Activated CD4-positive, alpha-beta T cell treated with anti-CD3 and anti-CD28 coated beads for 1 hour (primary cell): ENCODE measurements around the gene TSFM.

Experiments
- DNase-seq: peaks from one replicate; pipeline ENCODE4 v3.0.0-alpha.2; 2020

The TSFM gene

GRCh38 chr12:57782608-57783465, at the start of gene TSFM:
TSFM (plus strand) TSS chr12:57782787; CDS start chr12:57782802, 15 bp downstream.
- peak; percentile 93 for DNase-seq

- DNase-seq: no peak
Measured at GRCh38 chr12:57733928-57734327, 48.7 kb upstream of the TSFM start.

DNA sequence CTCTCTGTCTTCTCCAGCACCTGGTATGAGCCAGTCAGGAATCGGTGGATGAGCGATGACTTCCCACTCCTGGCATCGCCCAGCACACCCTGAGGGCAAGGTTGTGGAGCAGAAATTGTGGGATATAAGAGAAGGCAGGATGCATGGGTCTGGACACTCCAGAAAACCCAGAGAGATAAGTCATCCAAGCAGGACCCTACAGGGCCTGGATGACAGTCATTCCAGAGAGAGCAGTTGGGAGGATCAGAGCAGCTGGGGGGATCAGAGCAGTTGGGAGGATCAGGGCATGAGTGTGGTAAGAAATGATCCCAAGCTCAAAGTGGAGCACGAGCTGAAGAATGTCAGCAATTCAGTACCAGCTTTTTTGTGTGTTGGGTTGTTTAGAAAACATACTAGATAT, 48.0 kb upstream of the TSFM start:
- no peak for DNase-seq

DNA sequence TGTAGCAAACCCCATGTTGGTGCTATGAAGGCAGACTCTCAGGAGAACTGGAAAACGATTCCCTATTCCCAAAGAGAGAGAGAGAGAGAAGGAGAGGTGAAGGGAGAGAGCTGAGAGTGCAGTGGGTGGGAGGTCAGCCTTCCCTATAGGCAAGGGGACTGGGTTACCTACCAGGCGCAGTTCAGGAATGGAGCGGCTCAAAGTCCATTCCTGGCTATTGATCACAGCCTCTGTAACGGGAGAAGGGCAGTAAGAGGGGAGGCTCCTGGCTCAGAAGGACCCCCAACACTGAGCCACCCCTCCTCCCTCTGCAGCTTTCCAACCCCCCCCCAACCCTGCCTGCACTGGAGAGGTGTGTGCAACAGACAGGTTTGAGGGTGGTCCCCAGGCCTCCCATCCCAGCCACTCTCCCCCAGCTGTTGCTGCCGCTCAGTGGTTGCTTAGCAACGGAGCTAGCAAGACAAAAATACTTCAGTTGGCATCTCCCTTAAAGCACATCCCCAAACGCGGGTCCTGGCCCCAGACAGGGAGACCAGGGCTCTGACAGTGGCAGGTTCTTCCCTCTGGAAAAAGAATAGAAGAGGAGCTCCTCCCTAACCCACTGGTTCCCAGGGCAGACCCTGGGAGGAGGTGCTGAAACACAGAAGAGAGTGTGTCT, 47.3 kb upstream of the TSFM start:
- DNase-seq: no peak

DNA sequence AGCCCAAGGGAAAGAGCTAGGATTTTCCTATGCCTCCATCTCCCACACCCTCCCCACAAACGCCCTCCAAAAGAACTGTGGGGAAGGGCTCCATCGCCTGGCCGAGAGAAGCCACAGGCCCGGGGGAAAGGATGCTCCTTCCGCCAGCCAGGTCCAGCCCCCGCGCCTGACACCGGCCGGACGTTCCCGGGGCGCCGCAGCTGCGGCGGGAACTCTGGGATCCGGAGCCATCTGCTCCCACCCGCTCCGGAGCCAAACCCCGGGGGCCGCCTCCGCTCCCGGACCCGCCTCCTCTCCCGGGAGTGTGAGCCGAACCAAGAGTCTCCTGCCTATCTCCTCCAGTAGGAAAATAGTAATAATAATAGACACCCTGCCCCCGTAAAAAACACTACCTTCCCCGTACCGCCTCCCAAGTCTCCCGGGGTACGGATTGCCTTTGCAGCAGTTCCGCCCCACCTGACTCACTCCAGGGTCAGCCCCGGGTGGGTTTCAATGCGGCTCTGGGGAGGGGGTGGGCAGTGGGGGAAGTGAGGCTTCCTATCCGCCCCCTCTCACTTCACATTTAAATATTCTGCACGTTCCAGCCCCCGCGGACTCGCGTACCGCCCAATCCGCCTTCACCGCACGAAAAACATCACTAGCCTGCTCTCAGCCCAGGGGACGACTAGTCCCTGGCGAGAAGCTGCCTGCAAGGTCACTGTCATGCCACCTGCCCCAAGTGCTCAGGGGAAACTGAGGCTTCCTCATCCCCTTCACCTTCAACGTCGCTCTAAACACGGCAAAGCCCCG, 46.4 kb upstream of the TSFM start:
- no peak for DNase-seq

- DNase-seq: no peak
Measured at GRCh38 chr12:57736741-57737466, 45.7 kb upstream of the TSFM start.

GRCh38 chr12:57737467-57738460, 44.8 kb upstream of the TSFM start:
- DNase-seq: no peak

GRCh38 chr12:57738661-57739237, 43.8 kb upstream of the TSFM start, which contains the start of gene AGAP2:
AGAP2 (minus strand) TSS chr12:57738742; CDS start chr12:57738246, 496 bp downstream.
- no peak for DNase-seq

DNA sequence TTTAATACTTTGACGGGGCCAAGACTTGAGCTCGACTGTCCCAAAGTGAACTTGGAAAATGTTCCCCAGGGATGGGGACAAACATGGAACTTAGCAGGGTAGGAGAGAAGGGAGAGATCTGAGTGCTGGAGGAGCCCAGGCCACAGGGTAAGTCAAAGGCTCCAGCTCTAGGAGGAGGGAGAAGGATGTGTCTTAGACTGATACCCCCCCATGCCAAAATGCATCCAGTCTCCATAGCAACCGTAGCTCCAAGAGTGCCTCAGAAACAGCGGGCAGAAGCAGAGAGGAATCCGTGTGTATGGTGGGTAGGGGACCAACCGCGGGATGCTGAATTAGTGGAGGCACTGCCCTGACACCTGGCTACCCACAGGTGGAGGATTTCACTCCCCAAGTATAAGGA, 43.2 kb upstream of the TSFM start:
- DNase-seq: no peak

GRCh38 chr12:57739914-57740538, 42.6 kb upstream of the TSFM start:
- DNase-seq: no peak

DNA sequence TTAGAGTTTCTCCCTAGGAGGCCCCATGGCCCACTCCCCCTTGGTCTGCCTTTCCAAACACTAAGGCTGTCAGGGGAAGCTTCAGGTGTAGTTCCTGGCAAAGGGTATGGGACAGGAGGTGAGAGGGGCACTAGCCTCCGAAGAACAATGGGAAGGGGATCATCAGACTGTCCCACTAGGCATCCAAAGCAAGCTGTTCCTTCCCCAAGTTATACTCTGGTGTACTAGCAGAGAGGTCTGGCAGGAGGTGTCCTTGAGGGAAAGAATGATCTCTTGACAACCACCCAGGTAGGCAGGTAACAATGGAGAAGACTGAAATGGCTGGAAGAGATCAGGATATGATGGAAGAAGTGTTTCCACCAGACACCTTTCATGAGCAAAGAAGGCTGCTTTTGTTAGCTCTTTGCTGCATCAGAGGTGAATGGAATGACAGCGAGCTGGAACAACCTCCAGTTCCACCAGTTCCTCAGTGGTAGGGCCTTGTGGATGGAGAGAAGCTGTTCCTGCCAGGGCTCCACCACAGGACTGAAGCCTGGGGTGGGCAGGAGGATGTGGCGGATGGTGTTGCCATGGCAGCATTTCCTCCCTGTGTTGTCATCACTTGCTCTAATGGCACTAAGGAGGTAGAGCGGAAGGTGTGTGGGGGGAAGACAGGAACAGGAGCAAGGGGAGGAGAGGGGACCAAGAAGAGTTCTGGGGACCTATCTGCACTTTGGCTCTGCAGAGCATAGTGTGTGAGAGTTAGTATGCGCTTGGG, 41.8 kb upstream of the TSFM start:
- DNase-seq: peak; percentile 64

- no peak for DNase-seq
Measured at GRCh38 chr12:57741413-57741789, 41.2 kb upstream of the TSFM start.

DNA sequence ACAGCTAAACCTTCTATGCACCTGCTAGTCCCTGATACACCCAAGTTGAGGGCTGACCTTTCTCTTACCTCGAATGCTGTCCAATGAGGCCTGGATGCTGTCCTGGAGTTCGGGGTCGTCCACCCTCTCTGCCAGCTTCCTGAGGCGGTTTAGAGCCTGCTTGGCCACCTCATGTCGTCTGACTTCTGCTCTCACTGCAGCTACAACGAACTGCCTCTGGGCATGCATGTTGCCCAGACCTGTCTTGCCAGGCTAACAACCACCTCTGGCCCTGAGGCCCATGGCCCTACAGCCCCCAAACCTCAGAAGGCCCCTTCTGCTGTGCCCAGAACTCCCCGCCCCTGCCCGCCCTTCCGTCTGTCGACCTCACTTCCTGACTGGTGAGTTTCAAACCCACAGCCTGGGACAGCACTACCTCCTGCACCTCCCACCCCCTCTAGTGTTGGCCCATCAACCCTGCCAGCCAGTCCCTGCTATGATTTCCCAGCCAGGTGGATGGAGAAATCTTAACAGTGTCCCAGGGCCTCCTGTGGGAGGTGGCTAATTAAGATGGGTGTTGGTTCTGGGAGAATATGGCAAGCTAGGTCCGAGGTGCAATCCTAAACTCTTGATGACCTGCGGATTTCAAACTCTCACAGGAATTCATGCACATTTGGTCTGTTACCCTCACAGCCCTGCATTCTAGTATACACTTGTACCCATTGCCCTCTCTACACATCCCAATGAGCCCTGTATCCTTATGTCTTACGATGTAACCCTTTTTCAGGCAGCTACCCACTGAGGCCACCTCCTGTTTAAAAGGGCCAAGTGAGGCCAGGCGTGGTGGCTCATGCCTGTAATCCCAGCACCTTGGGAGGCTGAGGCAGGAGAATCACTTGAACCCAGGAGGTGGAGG, 40.5 kb upstream of the TSFM start:
- DNase-seq: peak; percentile 63

DNA sequence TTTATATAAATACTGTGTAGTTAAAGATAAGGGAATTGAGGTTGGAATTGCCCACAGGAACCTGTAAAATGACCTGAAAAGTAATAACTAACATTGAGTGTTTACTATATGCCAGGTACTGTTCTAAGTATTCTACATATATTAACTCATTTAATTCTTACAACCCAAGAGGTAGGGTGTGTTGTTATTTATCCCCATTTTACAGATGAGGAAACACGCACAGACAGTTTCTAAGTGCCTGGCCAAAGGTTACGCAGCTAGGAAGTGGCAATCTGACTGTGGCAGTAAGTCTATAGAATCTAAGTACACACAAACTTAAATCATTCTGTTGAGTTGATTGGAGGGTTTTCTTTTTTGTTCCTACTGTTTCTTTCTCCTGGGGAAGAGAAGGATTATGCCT, 38.8 kb upstream of the TSFM start:
- DNase-seq: no peak

- peak; percentile 58 for DNase-seq
Measured at GRCh38 chr12:57744194-57744776, 38.3 kb upstream of the TSFM start.

DNA sequence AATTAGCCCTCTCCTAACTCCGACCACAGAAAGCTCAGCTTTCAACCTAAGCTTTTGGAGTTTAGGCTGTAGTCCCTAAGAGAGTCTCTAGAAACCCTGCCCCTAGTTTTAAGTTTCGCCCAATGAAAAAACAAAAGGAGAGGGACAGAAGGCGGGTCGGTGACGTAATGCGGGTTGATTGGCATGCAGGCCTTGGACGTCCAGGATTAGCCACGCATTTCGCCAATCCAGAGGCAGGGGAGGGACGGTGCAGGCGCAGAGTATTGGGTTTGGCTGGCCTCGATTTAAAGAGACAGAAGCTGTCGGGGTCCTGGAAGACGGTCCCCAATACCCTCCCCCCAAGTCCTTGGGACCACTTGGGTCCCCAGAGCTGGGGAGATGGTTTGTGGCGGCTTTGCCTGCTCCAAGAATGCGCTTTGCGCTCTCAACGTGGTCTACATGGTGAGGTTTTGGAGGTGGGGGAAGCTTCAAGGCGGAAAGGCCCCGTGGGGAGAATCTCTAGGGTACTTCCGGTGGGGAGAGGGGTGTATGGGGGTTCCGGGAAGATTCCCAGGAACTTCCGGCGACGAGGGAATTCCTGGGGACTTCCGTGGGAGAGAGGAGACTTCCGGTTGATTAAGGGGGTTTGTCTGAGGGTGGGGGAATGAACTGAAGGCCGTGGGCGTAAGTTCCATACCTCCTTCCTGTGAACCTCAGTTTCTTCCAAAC, 37.7 kb upstream of the TSFM start, which contains the start of gene TSPAN31:
Gene TSPAN31, plus strand, starts transcription at position 263 of the 708 bp plus-strand sequence. Its CDS starts 116 bp downstream, at position 379.
- peak; percentile 90 for DNase-seq

GRCh38 chr12:57745485-57745881, 37.1 kb upstream of the TSFM start:
- DNase-seq: no peak
